HG03457 (cell line): ENCODE data around the gene SCYGR7.
"Not testable (repeated sequence)": the region's sequence is repeated elsewhere in the genome, so short reads cannot be mapped to it uniquely, and the experiment has no call there.

Source experiments
- ATAC-seq: cut with Tn5 transposase; IDR thresholded peaks from one replicate; pipeline ENCODE4 v1.9.1; 2021; ENCODE audit warnings: moderate number of reproducible peaks; ENCODE audit not compliant: unreplicated experiment

SCYGR7 gene

GRCh38 chr2:227728035-227728434 lies at the start of gene SCYGR7:
Gene SCYGR7 (plus strand): TSS chr2:227728335. CDS start chr2:227728335, 0 bp downstream.
- no peak for ATAC-seq

- ATAC-seq = no peak
Observed at GRCh38 chr2:227684258-227684657, 43.9 kb upstream of the SCYGR7 start.

- ATAC-seq = no peak
Observed at GRCh38 chr2:227687189-227687588, 40.9 kb upstream of the SCYGR7 start.

GRCh38 chr2:227696990-227697679 lies 31.0 kb upstream of the SCYGR7 start:
- no peak for ATAC-seq

GRCh38 chr2:227701556-227701955 lies 26.6 kb upstream of the SCYGR7 start:
- ATAC-seq = no peak

GRCh38 chr2:227703280-227703732 lies 24.8 kb upstream of the SCYGR7 start:
- ATAC-seq = no peak

- ATAC-seq = no peak
Observed at GRCh38 chr2:227703961-227704360, 24.2 kb upstream of the SCYGR7 start.

GRCh38 chr2:227706859-227707258 lies 21.3 kb upstream of the SCYGR7 start:
- ATAC-seq = no peak

- ATAC-seq = no peak
Observed at GRCh38 chr2:227707390-227707789, 20.7 kb upstream of the SCYGR7 start.

GRCh38 chr2:227710986-227711385 lies 17.1 kb upstream of the SCYGR7 start:
- ATAC-seq = no peak

GRCh38 chr2:227713291-227713690 lies 14.8 kb upstream of the SCYGR7 start:
- ATAC-seq = no peak

- ATAC-seq = no peak
Observed at GRCh38 chr2:227716501-227716900, 11.6 kb upstream of the SCYGR7 start.

- no peak for ATAC-seq
Observed at GRCh38 chr2:227717687-227718567, 10.2 kb upstream of the SCYGR7 start, which contains the start of gene SLC19A3. Gene SLC19A3 (minus strand): TSS chr2:227718028. CDS start chr2:227702318, 15,710 bp downstream.

GRCh38 chr2:227719641-227720040 lies 8.5 kb upstream of the SCYGR7 start:
- ATAC-seq = no peak

- no peak for ATAC-seq
Observed at GRCh38 chr2:227720680-227721079, 7.5 kb upstream of the SCYGR7 start.

GRCh38 chr2:227722821-227723220 lies 5.3 kb upstream of the SCYGR7 start:
- not testable (repeated sequence) for ATAC-seq

GRCh38 chr2:227724394-227725039 lies 3.6 kb upstream of the SCYGR7 start, which contains the start of gene SCYGR6:
Gene SCYGR6 (minus strand): TSS chr2:227724757. CDS start chr2:227724757, 0 bp downstream.
- ATAC-seq = no peak

- ATAC-seq = no peak
Observed at GRCh38 chr2:227739351-227739750, 11.2 kb downstream of the SCYGR7 start.

GRCh38 chr2:227740705-227741104 lies 12.6 kb downstream of the SCYGR7 start:
- not testable (repeated sequence) for ATAC-seq

- ATAC-seq = no peak
Observed at GRCh38 chr2:227745594-227745993, 17.5 kb downstream of the SCYGR7 start, which contains the start of gene SCYGR8. Gene SCYGR8 (plus strand): TSS chr2:227745894. CDS start chr2:227745894, 0 bp downstream.

GRCh38 chr2:227748079-227748478 lies 19.9 kb downstream of the SCYGR7 start:
- no peak for ATAC-seq
